HG03159 (cell line): ENCODE measurements around the gene RPRD1A.
A peak's percentile ranks its signal among the peaks of the same experiment; 100 is the strongest.
"Not testable (repeated sequence)": the region's sequence is repeated elsewhere in the genome, so short reads cannot be mapped to it uniquely, and the experiment has no call there.

Experiments used
- ATAC-seq: cut with Tn5 transposase; IDR thresholded peaks from one replicate; pipeline ENCODE4 v1.9.1; 2021; ENCODE audit warnings: mild to moderate bottlenecking, moderate library complexity; ENCODE audit not compliant: unreplicated experiment

The RPRD1A gene

GRCh38 chr18:35972197-35973000 lies 95.0 kb downstream of the RPRD1A start, which contains the start of gene RMP24:
Gene RMP24 (plus strand): TSS chr18:35972679.
- ATAC-seq = peak; percentile 88

GRCh38 chr18:35971661-35972196 lies 95.6 kb downstream of the RPRD1A start:
- peak; percentile 1 for ATAC-seq

GRCh38 chr18:35969676-35970075 lies 97.7 kb downstream of the RPRD1A start:
- ATAC-seq = no peak

- ATAC-seq = no peak
Observed at GRCh38 chr18:35968278-35968880, 99.0 kb downstream of the RPRD1A start.

- ATAC-seq = not testable (repeated sequence)
Observed at GRCh38 chr18:35967866-35968265, 99.5 kb downstream of the RPRD1A start.

GRCh38 chr18:35964319-35964718 lies 103.0 kb downstream of the RPRD1A start:
- ATAC-seq = no peak

GRCh38 chr18:35962320-35962719 lies 105.0 kb downstream of the RPRD1A start:
- ATAC-seq = no peak

GRCh38 chr18:35956226-35956625 lies 111.1 kb downstream of the RPRD1A start:
- ATAC-seq = no peak

GRCh38 chr18:35953688-35954087 lies 113.7 kb downstream of the RPRD1A start:
- ATAC-seq = no peak

GRCh38 chr18:35950628-35950982 lies 116.8 kb downstream of the RPRD1A start:
- ATAC-seq = no peak

GRCh38 chr18:35949903-35950627 lies 117.3 kb downstream of the RPRD1A start:
- peak; percentile 58 for ATAC-seq

- no peak for ATAC-seq
Observed at GRCh38 chr18:35949090-35949489, 118.3 kb downstream of the RPRD1A start.

- no peak for ATAC-seq
Observed at GRCh38 chr18:35948080-35948479, 119.3 kb downstream of the RPRD1A start.

GRCh38 chr18:35942661-35943060 lies 124.7 kb downstream of the RPRD1A start:
- no peak for ATAC-seq

GRCh38 chr18:35942133-35942532 lies 125.2 kb downstream of the RPRD1A start:
- ATAC-seq = no peak

- ATAC-seq = no peak
Observed at GRCh38 chr18:35941299-35941698, 126.1 kb downstream of the RPRD1A start.
